Retinal pigment epithelial cell (primary cell): ENCODE measurements around the gene SNX22.

Source experiments
- DNase-seq: peaks from one replicate; pipeline ENCODE4 v3.0.0-alpha.2; 2010; ENCODE audit warnings: low read depth
- H3K4me3 ChIP-seq: 2 replicates; pipeline ENCODE4 v1.5.1; 2011; ENCODE audit warnings: mild to moderate bottlenecking, low read length, control low read depth, moderate library complexity
- TF ChIP-seq, protein P1 (sequence below): conservative IDR thresholded peaks from 2 replicates; pipeline ENCODE4 v1.5.1; 2011; ENCODE audit warnings: low read depth, low read length, control low read depth, inconsistent platforms

Gene SNX22

DNA sequence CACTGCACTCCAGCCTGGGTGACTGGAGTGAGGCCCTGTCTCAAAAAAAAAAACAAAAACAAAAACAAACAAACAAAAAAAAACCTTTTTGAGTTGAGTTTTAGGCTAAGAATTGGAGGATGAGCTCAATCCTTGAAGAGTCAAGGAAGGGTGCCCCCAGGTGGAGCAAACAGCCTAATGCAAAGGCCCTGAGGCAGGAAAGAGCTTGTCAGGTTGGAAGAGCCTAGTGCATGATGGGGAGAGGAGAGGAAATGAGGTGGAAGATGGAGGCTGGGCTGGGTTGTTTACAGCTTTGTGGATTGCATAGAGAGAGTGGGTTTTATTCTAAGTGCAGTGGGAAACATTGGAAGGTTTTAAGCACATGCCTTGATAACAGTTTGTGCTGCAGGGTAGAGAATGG, 2.1 kb upstream of the SNX22 start:
- DNase-seq: no peak
- H3K4me3 ChIP-seq: no peak overlapping the region

DNA sequence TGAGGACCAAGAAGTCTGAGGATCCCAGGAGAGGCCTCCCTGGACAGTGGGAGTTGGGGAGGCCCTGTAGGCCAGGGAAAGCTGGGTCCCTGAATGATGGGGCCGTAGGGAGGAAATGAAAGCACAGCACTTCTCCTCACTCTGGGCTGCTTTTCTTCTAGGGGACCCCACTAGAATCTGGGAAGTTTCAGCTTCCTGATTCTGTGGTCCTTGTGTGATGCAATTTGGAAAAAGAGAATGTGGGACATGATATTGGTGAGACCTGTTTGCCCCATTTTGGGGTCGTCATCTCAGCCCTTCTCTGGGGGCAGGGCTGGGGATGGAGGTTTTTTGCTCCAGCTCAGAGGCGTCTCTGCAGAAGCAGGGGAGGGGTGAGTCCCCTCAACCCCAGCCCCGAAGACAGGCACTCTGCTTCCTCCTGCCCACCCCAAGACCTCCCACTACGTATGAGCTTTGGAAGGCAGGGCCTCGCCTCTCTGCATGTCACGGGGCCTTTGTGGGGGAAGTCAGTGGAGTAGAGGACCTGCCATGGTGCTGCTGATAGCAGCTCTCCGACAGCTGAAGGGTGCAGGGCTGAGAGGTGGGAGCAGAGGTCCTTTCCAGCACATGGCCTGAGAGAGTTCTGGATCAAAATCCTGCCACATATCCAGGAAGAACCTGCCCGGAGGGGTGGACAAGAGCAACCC, 1.5 kb upstream of the SNX22 start:
- TF ChIP-seq, protein P1, sequence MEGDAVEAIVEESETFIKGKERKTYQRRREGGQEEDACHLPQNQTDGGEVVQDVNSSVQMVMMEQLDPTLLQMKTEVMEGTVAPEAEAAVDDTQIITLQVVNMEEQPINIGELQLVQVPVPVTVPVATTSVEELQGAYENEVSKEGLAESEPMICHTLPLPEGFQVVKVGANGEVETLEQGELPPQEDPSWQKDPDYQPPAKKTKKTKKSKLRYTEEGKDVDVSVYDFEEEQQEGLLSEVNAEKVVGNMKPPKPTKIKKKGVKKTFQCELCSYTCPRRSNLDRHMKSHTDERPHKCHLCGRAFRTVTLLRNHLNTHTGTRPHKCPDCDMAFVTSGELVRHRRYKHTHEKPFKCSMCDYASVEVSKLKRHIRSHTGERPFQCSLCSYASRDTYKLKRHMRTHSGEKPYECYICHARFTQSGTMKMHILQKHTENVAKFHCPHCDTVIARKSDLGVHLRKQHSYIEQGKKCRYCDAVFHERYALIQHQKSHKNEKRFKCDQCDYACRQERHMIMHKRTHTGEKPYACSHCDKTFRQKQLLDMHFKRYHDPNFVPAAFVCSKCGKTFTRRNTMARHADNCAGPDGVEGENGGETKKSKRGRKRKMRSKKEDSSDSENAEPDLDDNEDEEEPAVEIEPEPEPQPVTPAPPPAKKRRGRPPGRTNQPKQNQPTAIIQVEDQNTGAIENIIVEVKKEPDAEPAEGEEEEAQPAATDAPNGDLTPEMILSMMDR: no peak
- H3K4me3 ChIP-seq: no peak overlapping the region
- DNase-seq: no peak

More for the DNA sequence above, 2.1 kb upstream of the SNX22 start:
- TF ChIP-seq, protein P1: peak; percentile 16

DNA sequence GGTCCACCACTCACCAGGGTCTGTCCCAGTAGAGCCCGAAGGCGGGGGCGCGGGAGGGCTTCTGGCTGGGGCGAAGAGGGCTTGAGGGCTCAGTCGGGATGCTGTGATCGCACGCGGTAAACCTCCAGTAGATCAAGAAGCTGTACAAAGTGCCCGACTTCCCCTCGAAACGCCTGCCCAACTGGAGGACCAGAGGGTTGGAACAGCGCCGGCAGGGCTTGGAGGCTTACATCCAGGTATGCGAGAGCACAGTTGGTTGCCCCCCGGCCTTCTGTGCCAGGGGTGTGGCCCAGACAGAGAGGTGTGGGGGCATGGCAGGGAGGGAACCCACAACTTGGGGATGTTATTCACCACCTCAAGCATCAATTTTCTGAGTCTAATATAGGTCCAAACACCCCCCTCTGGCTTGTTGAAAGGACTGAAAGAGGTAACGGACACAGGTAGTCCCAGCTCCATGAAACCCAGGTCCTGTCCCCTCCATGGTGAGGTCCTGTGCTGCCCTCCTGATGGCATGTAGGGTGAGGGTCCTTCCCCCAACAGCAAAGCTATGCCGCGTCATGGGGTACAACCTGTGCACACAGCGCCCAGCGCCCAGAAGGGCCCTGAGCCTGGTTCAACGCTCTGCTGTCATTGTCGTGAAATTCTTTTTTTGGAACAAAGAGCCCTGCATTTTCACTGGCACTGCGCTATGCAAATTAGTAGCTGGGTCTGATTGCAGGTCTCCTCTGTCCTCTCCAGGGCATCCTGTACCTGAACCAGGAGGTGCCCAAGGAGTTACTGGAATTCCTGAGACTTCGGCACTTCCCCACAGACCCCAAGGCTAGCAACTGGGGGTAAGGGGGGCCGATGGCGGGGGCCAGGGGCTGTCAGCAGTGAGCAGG, 1.2 kb downstream of the SNX22 start:
- no peak for DNase-seq
- TF ChIP-seq, protein P1: no peak
- peak overlapping the region; percentile 8 for H3K4me3 ChIP-seq

DNA sequence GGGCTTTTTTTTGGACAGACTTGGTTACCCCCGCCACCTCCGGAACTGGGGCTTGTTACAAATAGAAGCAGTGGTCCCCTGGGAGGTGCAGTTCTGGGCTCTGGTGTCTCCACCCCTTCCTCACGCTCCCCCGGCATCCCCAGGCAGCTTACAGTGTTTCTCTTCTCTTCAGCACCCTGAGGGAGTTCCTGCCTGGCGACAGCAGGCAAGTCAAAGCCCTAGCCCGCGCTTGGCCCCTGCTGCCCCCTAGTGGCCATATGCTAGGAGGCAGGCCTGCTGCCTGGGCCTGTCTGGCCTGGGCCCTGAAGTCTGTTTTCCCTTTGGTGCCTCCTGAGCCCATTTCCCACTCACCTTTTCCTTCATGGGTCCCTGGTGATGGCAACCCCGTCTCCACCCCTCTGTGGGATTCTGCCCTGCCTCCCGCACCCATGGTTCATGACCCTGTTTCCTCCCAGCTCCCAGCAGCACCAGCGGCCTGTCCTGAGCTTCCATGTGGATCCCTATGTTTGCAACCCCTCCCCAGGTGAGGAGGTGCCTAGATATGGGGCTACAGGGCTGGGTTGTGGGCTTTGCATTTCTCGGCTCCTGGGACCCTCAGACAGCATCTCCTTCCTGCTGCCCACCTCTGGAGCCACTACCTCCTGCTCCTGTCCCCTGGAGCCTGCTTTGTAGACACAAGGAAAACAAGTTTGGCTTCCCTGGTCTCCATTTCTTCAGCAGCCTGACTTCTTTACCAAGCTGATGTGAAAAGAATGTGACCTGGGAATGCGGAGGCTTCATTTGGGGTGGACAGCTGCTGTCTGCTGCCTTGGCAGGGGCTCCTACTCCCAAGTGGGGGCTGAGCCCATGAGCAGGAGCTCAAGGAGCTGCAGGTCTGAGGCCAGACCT, 2.2 kb downstream of the SNX22 start:
- DNase-seq: peak; percentile 36
- no peak overlapping the region for H3K4me3 ChIP-seq
- TF ChIP-seq, protein P1: peak; percentile 99

DNA sequence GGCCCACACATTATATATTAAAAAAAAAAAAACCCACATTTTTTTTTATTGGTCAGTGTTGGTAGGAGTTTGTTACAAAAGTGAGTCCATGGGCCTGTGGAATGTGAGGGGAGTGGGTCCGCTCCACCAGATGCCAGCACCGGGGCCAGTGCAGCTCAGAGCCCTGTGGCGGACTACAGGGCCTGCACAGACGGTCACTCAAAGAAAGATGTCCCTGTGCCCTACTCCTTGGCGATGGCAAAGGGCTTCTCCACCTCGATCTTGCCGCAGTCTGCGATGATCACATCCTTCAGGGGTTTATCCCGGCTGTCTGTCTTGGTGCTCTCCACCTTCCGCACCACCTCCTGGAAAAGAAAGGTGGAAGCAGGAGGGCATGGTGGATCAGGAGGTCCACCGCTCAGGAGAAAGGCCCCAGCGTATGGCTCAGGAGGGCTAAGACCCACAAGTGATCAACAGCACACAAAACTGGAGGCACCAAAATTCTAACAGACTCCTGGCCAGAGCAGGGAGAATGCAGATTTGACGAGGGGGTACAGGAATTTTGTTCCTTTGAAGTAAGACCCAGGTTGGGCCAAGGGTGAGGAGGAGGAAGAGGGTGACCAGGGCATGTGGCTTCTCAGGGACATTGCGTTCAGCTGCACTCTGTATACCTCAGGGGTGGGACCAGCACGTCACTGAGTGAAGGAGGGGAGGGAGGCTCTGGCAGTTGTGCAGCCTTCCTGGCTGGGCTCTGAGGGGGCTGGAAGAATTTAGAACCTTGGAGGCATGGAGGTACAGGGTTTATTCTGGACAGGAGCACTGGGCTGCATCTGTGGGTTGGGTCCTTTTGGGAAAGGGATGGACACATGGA, 4.5 kb downstream of the SNX22 start:
- no peak for DNase-seq
- no peak overlapping the region for H3K4me3 ChIP-seq
- TF ChIP-seq, protein P1: no peak
